WTC11 (cell line): ENCODE data around the gene PIP4K2B. TPM values are rescaled to one million over a fixed set of nuclear protein-coding genes. Genes with fewer than 3 reads are reported as not detected.

Experiments used
- ATAC-seq: fragments of 200-7000 bp; cut with Tn5 transposase; 2 replicates; pipeline ENCODE4 v1.10.0; 2021; ENCODE audit warnings: mild to moderate bottlenecking, moderate library complexity
- CTCF ChIA-PET: fragments of 300-600 bp; sonication (Branson Sonifier 250); formaldehyde crosslinking; loops from one replicate; lab custom pipeline; 2021; ENCODE audit warnings: antibody characterized with exemption; lab: Charles Lee
- POLR2A ChIA-PET: fragments of 350-600 bp; sonication (Branson Sonifier 250); formaldehyde crosslinking; loops from one replicate; lab custom pipeline; 2021; ENCODE audit warnings: antibody characterized with exemption; lab: Charles Lee
- DNase-seq: peaks from one replicate; pipeline ENCODE4 v3.0.0; 2021; ENCODE audit warnings: low spot score
- H3K27ac Mint-ChIP-seq: 2 replicates; pipeline ENCODE4 v1.8.0; 2021; ENCODE audit warnings: mixed read lengths
- H3K27me3 Mint-ChIP-seq: 2 replicates; pipeline ENCODE4 v1.8.0; 2021; ENCODE audit warnings: low read depth, mild to moderate bottlenecking, moderate library complexity, mixed read lengths
- H3K36me3 Mint-ChIP-seq: 2 replicates; pipeline ENCODE4 v1.8.0; 2021; ENCODE audit warnings: mixed read lengths
- H3K4me1 Mint-ChIP-seq: 2 replicates; pipeline ENCODE4 v1.8.0; 2022; ENCODE audit warnings: mixed read lengths
- H3K4me3 Mint-ChIP-seq: 2 replicates; pipeline ENCODE4 v1.8.0; 2021; ENCODE audit warnings: mild to moderate bottlenecking, moderate library complexity, mixed read lengths
- H3K9me3 Mint-ChIP-seq: 2 replicates; pipeline ENCODE4 v1.8.0; 2021; ENCODE audit warnings: mixed read lengths
- ATF2 ChIP-seq: sonication (generic); formaldehyde crosslinking; IDR thresholded peaks from 2 replicates; pipeline ENCODE4 v1.8.1; 2022; ENCODE audit warnings: low read depth, missing genetic modification reagents, borderline replicate concordance
- CDX4 ChIP-seq: fragments of 250-450 bp; sonication (Bioruptor Pico); IDR thresholded peaks from 2 replicates; pipeline ENCODE4 v1.9.0; 2021; ENCODE audit warnings: moderate library complexity, mild to moderate bottlenecking, inconsistent platforms, borderline replicate concordance
- CTCF ChIP-seq: fragments of 200-600 bp; IDR thresholded peaks from 2 replicates; pipeline ENCODE4 v1.8.0; 2022; ENCODE audit warnings: antibody characterized with exemption
- EMX1 ChIP-seq: fragments of 250-450 bp; sonication (Bioruptor Pico); IDR thresholded peaks from 2 replicates; pipeline ENCODE4 v1.8.0; 2021; ENCODE audit warnings: mild to moderate bottlenecking
- ETV6 ChIP-seq: sonication (generic); formaldehyde crosslinking; IDR thresholded peaks from 2 replicates; pipeline ENCODE4 v1.8.1; 2022; ENCODE audit warnings: mild to moderate bottlenecking, missing genetic modification reagents
- GRHL2 ChIP-seq: fragments of 250-450 bp; sonication (Bioruptor Pico); IDR thresholded peaks from 2 replicates; pipeline ENCODE4 v1.8.0; 2022; ENCODE audit warnings: mild to moderate bottlenecking, moderate library complexity; ENCODE audit not compliant: insufficient replicate concordance, severe bottlenecking
- GTF2I ChIP-seq: fragments of 250-450 bp; sonication (Bioruptor Pico); conservative IDR thresholded peaks from 2 replicates; pipeline ENCODE4 v1.4.0; 2021; ENCODE audit warnings: mild to moderate bottlenecking
- IRF1 ChIP-seq: sonication (generic); formaldehyde crosslinking; IDR thresholded peaks from 2 replicates; pipeline ENCODE4 v1.8.0; 2023; ENCODE audit warnings: missing genetic modification reagents
- JAZF1 ChIP-seq: fragments of 250-450 bp; sonication (Bioruptor Pico); IDR thresholded peaks from 2 replicates; pipeline ENCODE4 v1.9.0; 2021; ENCODE audit warnings: moderate library complexity, mild to moderate bottlenecking, inconsistent platforms
- MLX ChIP-seq: sonication (generic); formaldehyde crosslinking; IDR thresholded peaks from 2 replicates; pipeline ENCODE4 v1.8.1; 2023; ENCODE audit warnings: mild to moderate bottlenecking, missing genetic modification reagents, moderate library complexity
- MXD4 ChIP-seq: fragments of 250-450 bp; sonication (Bioruptor Pico); IDR thresholded peaks from 2 replicates; pipeline ENCODE4 v1.8.0; 2021; ENCODE audit warnings: mild to moderate bottlenecking, moderate library complexity, borderline replicate concordance
- MYBL2 ChIP-seq: sonication (generic); formaldehyde crosslinking; IDR thresholded peaks from 2 replicates; pipeline ENCODE4 v1.8.1; 2023; ENCODE audit warnings: mild to moderate bottlenecking, moderate library complexity, missing genetic modification reagents
- NR3C1 ChIP-seq: sonication (generic); formaldehyde crosslinking; conservative IDR thresholded peaks from 2 replicates; pipeline ENCODE4 v1.8.1; 2023; ENCODE audit warnings: low read depth, mild to moderate bottlenecking, missing genetic modification reagents
- SP1 ChIP-seq: sonication (generic); formaldehyde crosslinking; conservative IDR thresholded peaks from 2 replicates; pipeline ENCODE4 v1.8.1; 2022; ENCODE audit warnings: missing genetic modification reagents
- TEAD4 ChIP-seq: sonication (generic); formaldehyde crosslinking; IDR thresholded peaks from 2 replicates; pipeline ENCODE4 v1.8.0; 2022; ENCODE audit warnings: mild to moderate bottlenecking, missing genetic modification reagents
- ZBTB21 ChIP-seq: sonication (generic); formaldehyde crosslinking; IDR thresholded peaks from 2 replicates; pipeline ENCODE4 v1.8.1; 2023; ENCODE audit warnings: mild to moderate bottlenecking, missing genetic modification reagents, borderline replicate concordance
- ZNF423 ChIP-seq: fragments of 250-450 bp; sonication (Bioruptor Pico); IDR thresholded peaks from 2 replicates; pipeline ENCODE4 v2.1.2; 2022; ENCODE audit warnings: mild to moderate bottlenecking, moderate library complexity
- total RNA-seq: library from RNA; stranded (reverse); gene quantifications from 3 replicates; pipeline ENCODE4 v1.2.3, GENCODE V29; 2021
- TF ChIP-seq, protein P1 (sequence below): fragments of 250-450 bp; sonication (Bioruptor Pico); IDR thresholded peaks from 2 replicates; pipeline ENCODE4 v1.9.0; 2021; ENCODE audit warnings: mild to moderate bottlenecking
- TF ChIP-seq, protein P2 (sequence below): fragments of 250-450 bp; sonication (Bioruptor Pico); IDR thresholded peaks from 2 replicates; pipeline ENCODE4 v1.9.0; 2021; ENCODE audit warnings: mild to moderate bottlenecking
- TF ChIP-seq, protein P3 (sequence below): sonication (generic); formaldehyde crosslinking; IDR thresholded peaks from 2 replicates; pipeline ENCODE4 v1.8.0; 2023; ENCODE audit warnings: missing genetic modification reagents, mild to moderate bottlenecking, borderline replicate concordance

PIP4K2B gene
- total RNA-seq, 1 experiment from 2014 or later: 61.9 TPM

GRCh38 chr17:38738686-38739085 lies 60.7 kb downstream of the PIP4K2B start:
- Mint-ChIP-seq H3K27me3 (no peaks in the 10 kb centered on the region), H3K4me1 (peaks cover 33% of the 10 kb centered on the region), H3K4me3 (no peak overlapping the region), H3K9me3 (no peaks in the 10 kb centered on the region), H3K27ac (no peak overlapping the region; the same call in 1 of the 2 replicates), H3K36me3 (peaks cover 30% of the 10 kb centered on the region)
- CTCF ChIA-PET: no interaction called here
- DNase-seq (no peak), ATAC-seq (no peak)
- POLR2A ChIA-PET: no interaction called here
- TF ChIP-seq ETV6 (CRISPR knock-in tag) (no peak), CDX4 (CRISPR knock-in tag) (no peak), EMX1 (CRISPR knock-in tag) (no peak), ZBTB21 (no peak), MLX (CRISPR knock-in tag) (no peak), SP1 (CRISPR knock-in tag) (no peak), ATF2 (no peak), JAZF1 (no peak), TEAD4 (CRISPR knock-in tag) (no peak), NR3C1 (no peak)
- TF ChIP-seq, protein P1, sequence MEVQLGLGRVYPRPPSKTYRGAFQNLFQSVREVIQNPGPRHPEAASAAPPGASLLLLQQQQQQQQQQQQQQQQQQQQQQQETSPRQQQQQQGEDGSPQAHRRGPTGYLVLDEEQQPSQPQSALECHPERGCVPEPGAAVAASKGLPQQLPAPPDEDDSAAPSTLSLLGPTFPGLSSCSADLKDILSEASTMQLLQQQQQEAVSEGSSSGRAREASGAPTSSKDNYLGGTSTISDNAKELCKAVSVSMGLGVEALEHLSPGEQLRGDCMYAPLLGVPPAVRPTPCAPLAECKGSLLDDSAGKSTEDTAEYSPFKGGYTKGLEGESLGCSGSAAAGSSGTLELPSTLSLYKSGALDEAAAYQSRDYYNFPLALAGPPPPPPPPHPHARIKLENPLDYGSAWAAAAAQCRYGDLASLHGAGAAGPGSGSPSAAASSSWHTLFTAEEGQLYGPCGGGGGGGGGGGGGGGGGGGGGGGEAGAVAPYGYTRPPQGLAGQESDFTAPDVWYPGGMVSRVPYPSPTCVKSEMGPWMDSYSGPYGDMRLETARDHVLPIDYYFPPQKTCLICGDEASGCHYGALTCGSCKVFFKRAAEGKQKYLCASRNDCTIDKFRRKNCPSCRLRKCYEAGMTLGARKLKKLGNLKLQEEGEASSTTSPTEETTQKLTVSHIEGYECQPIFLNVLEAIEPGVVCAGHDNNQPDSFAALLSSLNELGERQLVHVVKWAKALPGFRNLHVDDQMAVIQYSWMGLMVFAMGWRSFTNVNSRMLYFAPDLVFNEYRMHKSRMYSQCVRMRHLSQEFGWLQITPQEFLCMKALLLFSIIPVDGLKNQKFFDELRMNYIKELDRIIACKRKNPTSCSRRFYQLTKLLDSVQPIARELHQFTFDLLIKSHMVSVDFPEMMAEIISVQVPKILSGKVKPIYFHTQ (CRISPR knock-in tag): no peak
- TF ChIP-seq, protein P2, sequence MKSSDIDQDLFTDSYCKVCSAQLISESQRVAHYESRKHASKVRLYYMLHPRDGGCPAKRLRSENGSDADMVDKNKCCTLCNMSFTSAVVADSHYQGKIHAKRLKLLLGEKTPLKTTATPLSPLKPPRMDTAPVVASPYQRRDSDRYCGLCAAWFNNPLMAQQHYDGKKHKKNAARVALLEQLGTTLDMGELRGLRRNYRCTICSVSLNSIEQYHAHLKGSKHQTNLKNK (CRISPR knock-in tag): no peak
- TF ChIP-seq, protein P3, sequence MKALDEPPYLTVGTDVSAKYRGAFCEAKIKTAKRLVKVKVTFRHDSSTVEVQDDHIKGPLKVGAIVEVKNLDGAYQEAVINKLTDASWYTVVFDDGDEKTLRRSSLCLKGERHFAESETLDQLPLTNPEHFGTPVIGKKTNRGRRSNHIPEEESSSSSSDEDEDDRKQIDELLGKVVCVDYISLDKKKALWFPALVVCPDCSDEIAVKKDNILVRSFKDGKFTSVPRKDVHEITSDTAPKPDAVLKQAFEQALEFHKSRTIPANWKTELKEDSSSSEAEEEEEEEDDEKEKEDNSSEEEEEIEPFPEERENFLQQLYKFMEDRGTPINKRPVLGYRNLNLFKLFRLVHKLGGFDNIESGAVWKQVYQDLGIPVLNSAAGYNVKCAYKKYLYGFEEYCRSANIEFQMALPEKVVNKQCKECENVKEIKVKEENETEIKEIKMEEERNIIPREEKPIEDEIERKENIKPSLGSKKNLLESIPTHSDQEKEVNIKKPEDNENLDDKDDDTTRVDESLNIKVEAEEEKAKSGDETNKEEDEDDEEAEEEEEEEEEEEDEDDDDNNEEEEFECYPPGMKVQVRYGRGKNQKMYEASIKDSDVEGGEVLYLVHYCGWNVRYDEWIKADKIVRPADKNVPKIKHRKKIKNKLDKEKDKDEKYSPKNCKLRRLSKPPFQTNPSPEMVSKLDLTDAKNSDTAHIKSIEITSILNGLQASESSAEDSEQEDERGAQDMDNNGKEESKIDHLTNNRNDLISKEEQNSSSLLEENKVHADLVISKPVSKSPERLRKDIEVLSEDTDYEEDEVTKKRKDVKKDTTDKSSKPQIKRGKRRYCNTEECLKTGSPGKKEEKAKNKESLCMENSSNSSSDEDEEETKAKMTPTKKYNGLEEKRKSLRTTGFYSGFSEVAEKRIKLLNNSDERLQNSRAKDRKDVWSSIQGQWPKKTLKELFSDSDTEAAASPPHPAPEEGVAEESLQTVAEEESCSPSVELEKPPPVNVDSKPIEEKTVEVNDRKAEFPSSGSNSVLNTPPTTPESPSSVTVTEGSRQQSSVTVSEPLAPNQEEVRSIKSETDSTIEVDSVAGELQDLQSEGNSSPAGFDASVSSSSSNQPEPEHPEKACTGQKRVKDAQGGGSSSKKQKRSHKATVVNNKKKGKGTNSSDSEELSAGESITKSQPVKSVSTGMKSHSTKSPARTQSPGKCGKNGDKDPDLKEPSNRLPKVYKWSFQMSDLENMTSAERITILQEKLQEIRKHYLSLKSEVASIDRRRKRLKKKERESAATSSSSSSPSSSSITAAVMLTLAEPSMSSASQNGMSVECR (CRISPR knock-in tag): no peak

GRCh38 chr17:38738007-38738662 lies 61.2 kb downstream of the PIP4K2B start:
- no peak for ATAC-seq
- Mint-ChIP-seq H3K27ac (no peak overlapping the region), H3K4me3 (no peak overlapping the region), H3K36me3 (peaks cover 29% of the 10 kb centered on the region), H3K4me1 (peaks cover 32% of the 10 kb centered on the region), H3K27me3 (no peaks in the 10 kb centered on the region), H3K9me3 (no peaks in the 10 kb centered on the region)
- ChIA-PET POLR2A (no interaction called here), CTCF (interaction anchor here (4.0 kb wide), 1 partner anchor 61 kb away, joined by 60 read pairs; no protein-coding TSS in a partner anchor)
- no peak for DNase-seq
- TF ChIP-seq GTF2I (no peak), MXD4 (CRISPR knock-in tag) (no peak), ZNF423 (no peak), CTCF (no peak), GRHL2 (CRISPR knock-in tag) (no peak), IRF1 (no peak), MYBL2 (no peak)
